ENCODE results near the gene AHCTF1. TPM values are rescaled to one million over a fixed set of nuclear protein-coding genes. Genes with fewer than 3 reads are reported as not detected.
"Not testable (repeated sequence)": the region's sequence is repeated elsewhere in the genome, so short reads cannot be mapped to it uniquely, and the experiment has no call there.

The AHCTF1 gene
- total and polyA plus RNA-seq, 2 experiments from 2014 or later: 21.7 to 49.8 TPM

- no peak overlapping the region for H2AFZ ChIP-seq
- 0 out of 2 replicates have a peak, but pooled peaks cover 3% of the 10 kb centered on the region for H4K20me1 ChIP-seq (replicated peaks; ENCODE audit: insufficient read depth)
- DNase-seq (ENCODE audit: low spot score) (no peak), ATAC-seq (no peak)
- Mint-ChIP-seq H3K36me3 (ENCODE audit: low read depth) (peaks cover 51% of the 10 kb centered on the region), H3K4me1 (no peaks in the 10 kb centered on the region), H3K9me3 (no peaks in the 10 kb centered on the region), H3K27me3 (ENCODE audit: insufficient read depth, low read depth, poor library complexity) (no peaks in the 10 kb centered on the region), H3K27ac (no peak overlapping the region), H3K4me3 (no peak overlapping the region)
- H3F3A ChIP-seq (replicated peaks; ENCODE audit: low read depth): no peaks in the 10 kb centered on the region
- peaks cover 8% of the 10 kb centered on the region; the same call in 1 of the 2 replicates for H3K79me2 ChIP-seq (replicated peaks; ENCODE audit: insufficient read depth)
- H3K4me3 ChIP-seq: no peak overlapping the region
- H3K4me1 ChIP-seq (ENCODE audit: insufficient read depth): no peaks in the 10 kb centered on the region
- TF ChIP-seq POLR2AphosphoS5 (IDR thresholded peaks at IDR 0.05; ENCODE audit: low read depth) (no peak), EZH2phosphoT487 (IDR thresholded peaks at IDR 0.05; ENCODE audit: unreplicated experiment) (no peak), STAT1 (IDR thresholded peaks at IDR 0.05; ENCODE audit: unreplicated experiment) (no peak), NANOG (IDR thresholded peaks at IDR 0.05; ENCODE audit: borderline replicate concordance) (no peak), ZNF114 (CRISPR knock-in tag; IDR thresholded peaks at IDR 0.05) (no peak), EZH2 (IDR thresholded peaks at IDR 0.05; ENCODE audit: low read depth, unreplicated experiment) (no peak), CREB1 (CRISPR knock-in tag; IDR thresholded peaks at IDR 0.05; ENCODE audit: low read depth) (no peak), ZNF331 (CRISPR knock-in tag; IDR thresholded peaks at IDR 0.05; ENCODE audit: low read depth) (no peak)
- TF ChIP-seq, protein P1, sequence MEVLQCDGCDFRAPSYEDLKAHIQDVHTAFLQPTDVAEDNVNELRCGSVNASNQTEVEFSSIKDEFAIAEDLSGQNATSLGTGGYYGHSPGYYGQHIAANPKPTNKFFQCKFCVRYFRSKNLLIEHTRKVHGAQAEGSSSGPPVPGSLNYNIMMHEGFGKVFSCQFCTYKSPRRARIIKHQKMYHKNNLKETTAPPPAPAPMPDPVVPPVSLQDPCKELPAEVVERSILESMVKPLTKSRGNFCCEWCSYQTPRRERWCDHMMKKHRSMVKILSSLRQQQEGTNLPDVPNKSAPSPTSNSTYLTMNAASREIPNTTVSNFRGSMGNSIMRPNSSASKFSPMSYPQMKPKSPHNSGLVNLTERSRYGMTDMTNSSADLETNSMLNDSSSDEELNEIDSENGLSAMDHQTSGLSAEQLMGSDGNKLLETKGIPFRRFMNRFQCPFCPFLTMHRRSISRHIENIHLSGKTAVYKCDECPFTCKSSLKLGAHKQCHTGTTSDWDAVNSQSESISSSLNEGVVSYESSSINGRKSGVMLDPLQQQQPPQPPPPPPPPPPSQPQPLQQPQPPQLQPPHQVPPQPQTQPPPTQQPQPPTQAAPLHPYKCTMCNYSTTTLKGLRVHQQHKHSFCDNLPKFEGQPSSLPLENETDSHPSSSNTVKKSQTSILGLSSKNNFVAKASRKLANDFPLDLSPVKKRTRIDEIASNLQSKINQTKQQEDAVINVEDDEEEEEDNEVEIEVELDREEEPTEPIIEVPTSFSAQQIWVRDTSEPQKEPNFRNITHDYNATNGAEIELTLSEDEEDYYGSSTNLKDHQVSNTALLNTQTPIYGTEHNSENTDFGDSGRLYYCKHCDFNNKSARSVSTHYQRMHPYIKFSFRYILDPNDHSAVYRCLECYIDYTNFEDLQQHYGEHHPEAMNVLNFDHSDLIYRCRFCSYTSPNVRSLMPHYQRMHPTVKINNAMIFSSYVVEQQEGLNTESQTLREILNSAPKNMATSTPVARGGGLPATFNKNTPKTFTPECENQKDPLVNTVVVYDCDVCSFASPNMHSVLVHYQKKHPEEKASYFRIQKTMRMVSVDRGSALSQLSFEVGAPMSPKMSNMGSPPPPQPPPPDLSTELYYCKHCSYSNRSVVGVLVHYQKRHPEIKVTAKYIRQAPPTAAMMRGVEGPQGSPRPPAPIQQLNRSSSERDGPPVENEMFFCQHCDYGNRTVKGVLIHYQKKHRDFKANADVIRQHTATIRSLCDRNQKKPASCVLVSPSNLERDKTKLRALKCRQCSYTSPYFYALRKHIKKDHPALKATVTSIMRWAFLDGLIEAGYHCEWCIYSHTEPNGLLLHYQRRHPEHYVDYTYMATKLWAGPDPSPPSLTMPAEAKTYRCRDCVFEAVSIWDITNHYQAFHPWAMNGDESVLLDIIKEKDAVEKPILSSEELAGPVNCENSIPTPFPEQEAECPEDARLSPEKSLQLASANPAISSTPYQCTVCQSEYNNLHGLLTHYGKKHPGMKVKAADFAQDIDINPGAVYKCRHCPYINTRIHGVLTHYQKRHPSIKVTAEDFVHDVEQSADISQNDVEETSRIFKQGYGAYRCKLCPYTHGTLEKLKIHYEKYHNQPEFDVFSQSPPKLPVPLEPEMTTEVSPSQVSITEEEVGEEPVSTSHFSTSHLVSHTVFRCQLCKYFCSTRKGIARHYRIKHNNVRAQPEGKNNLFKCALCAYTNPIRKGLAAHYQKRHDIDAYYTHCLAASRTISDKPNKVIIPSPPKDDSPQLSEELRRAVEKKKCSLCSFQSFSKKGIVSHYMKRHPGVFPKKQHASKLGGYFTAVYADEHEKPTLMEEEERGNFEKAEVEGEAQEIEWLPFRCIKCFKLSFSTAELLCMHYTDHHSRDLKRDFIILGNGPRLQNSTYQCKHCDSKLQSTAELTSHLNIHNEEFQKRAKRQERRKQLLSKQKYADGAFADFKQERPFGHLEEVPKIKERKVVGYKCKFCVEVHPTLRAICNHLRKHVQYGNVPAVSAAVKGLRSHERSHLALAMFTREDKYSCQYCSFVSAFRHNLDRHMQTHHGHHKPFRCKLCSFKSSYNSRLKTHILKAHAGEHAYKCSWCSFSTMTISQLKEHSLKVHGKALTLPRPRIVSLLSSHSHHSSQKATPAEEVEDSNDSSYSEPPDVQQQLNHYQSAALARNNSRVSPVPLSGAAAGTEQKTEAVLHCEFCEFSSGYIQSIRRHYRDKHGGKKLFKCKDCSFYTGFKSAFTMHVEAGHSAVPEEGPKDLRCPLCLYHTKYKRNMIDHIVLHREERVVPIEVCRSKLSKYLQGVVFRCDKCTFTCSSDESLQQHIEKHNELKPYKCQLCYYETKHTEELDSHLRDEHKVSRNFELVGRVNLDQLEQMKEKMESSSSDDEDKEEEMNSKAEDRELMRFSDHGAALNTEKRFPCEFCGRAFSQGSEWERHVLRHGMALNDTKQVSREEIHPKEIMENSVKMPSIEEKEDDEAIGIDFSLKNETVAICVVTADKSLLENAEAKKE (CRISPR knock-in tag; IDR thresholded peaks at IDR 0.05): no peak
- TF ChIP-seq, protein P2, sequence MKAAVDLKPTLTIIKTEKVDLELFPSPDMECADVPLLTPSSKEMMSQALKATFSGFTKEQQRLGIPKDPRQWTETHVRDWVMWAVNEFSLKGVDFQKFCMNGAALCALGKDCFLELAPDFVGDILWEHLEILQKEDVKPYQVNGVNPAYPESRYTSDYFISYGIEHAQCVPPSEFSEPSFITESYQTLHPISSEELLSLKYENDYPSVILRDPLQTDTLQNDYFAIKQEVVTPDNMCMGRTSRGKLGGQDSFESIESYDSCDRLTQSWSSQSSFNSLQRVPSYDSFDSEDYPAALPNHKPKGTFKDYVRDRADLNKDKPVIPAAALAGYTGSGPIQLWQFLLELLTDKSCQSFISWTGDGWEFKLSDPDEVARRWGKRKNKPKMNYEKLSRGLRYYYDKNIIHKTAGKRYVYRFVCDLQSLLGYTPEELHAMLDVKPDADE (IDR thresholded peaks at IDR 0.05): no peak
- TF ChIP-seq, protein P3, sequence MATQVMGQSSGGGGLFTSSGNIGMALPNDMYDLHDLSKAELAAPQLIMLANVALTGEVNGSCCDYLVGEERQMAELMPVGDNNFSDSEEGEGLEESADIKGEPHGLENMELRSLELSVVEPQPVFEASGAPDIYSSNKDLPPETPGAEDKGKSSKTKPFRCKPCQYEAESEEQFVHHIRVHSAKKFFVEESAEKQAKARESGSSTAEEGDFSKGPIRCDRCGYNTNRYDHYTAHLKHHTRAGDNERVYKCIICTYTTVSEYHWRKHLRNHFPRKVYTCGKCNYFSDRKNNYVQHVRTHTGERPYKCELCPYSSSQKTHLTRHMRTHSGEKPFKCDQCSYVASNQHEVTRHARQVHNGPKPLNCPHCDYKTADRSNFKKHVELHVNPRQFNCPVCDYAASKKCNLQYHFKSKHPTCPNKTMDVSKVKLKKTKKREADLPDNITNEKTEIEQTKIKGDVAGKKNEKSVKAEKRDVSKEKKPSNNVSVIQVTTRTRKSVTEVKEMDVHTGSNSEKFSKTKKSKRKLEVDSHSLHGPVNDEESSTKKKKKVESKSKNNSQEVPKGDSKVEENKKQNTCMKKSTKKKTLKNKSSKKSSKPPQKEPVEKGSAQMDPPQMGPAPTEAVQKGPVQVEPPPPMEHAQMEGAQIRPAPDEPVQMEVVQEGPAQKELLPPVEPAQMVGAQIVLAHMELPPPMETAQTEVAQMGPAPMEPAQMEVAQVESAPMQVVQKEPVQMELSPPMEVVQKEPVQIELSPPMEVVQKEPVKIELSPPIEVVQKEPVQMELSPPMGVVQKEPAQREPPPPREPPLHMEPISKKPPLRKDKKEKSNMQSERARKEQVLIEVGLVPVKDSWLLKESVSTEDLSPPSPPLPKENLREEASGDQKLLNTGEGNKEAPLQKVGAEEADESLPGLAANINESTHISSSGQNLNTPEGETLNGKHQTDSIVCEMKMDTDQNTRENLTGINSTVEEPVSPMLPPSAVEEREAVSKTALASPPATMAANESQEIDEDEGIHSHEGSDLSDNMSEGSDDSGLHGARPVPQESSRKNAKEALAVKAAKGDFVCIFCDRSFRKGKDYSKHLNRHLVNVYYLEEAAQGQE (IDR thresholded peaks at IDR 0.05; ENCODE audit: unreplicated experiment): no peak
- peaks cover 32% of the 10 kb centered on the region for H3K36me3 ChIP-seq (ENCODE audit: insufficient read depth)
- H3K9me2 ChIP-seq (ENCODE audit: insufficient read depth): no peaks in the 10 kb centered on the region
- H3K27me3 ChIP-seq (ENCODE audit: insufficient read depth): no peaks in the 10 kb centered on the region
- H3K4me2 ChIP-seq: no peak overlapping the region
- H3K27ac ChIP-seq (ENCODE audit: low read depth): no peak overlapping the region
These were observed 65.8 kb downstream of the AHCTF1 start for GRCh38 chr1:246865921-246866320.

DNA sequence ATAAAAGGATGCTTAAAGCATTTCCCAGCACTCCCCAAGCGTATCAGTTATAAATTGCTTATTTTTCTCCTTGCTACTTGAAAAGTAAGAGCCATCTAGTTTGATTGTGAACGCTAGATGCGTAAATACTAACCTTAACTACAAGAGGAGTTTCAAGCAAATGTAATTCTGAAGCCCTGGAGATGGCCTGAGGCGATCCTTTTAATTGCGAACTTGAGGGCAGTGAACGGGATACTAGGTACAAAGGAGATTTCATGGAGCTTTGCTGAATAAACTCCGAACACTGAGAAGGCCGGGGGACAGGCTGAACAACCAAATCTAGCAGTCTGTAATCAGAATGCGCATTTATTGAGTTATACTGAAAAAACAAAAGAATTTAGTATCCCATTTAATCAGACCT, 68.0 kb downstream of the AHCTF1 start:
- not testable (repeated sequence) for H3K4me1 Mint-ChIP-seq; H3K27ac ChIP-seq (ENCODE audit: low read depth); H3K4me2 ChIP-seq; H3K79me2 ChIP-seq (replicated peaks; ENCODE audit: insufficient read depth); DNase-seq (ENCODE audit: low spot score); H3K9me2 ChIP-seq (ENCODE audit: insufficient read depth); H3K4me3 ChIP-seq; H3K9me3 Mint-ChIP-seq; H2AFZ ChIP-seq; H3F3A ChIP-seq (replicated peaks; ENCODE audit: low read depth); H3K27ac Mint-ChIP-seq; H3K4me3 Mint-ChIP-seq; H4K20me1 ChIP-seq (replicated peaks; ENCODE audit: insufficient read depth); H3K4me1 ChIP-seq (ENCODE audit: insufficient read depth); H3K27me3 ChIP-seq (ENCODE audit: insufficient read depth); ATAC-seq; H3K27me3 Mint-ChIP-seq (ENCODE audit: insufficient read depth, low read depth, poor library complexity)
- H3K36me3 Mint-ChIP-seq (ENCODE audit: low read depth): peaks cover 48% of the 10 kb centered on the region
- peaks cover 38% of the 10 kb centered on the region for H3K36me3 ChIP-seq (ENCODE audit: insufficient read depth)

Measured in GM23338 (cell line).